PC-3 (cell line): ENCODE data around the gene NCBP3.

Experiments used
- CTCF ChIP-seq: fragments of 300-600 bp; sonication (generic); conservative IDR thresholded peaks from 2 replicates; pipeline ENCODE4 v1.5.1; 2017; ENCODE audit warnings: antibody characterized with exemption, low read depth, mild to moderate bottlenecking, low read length
- EZH2 ChIP-seq: fragments of 300-600 bp; sonication (generic); IDR thresholded peaks from one replicate; pipeline ENCODE4 v1.6.1; 2017; ENCODE audit warnings: antibody characterized with exemption, mild to moderate bottlenecking, low read length; ENCODE audit not compliant: unreplicated experiment
- EZH2phosphoT487 ChIP-seq: fragments of 300-600 bp; sonication (generic); IDR thresholded peaks from 2 replicates; pipeline ENCODE4 v1.6.1; 2018; ENCODE audit warnings: mild to moderate bottlenecking, antibody characterized with exemption, low read length, borderline replicate concordance

- no peak for TF ChIP-seq EZH2
- no peak for TF ChIP-seq CTCF
- TF ChIP-seq EZH2phosphoT487: no peak
These were observed 555 bp upstream of the NCBP3 start for GRCh38 chr17:3846437-3847164.
